GM18505 (cell line): ENCODE data around the gene AMIGO3.

Experiments used
- ATAC-seq: cut with Tn5 transposase; IDR thresholded peaks from one replicate; pipeline ENCODE4 v1.9.1; 2021; ENCODE audit not compliant: unreplicated experiment
- POLR2A ChIP-seq: IDR thresholded peaks from 4 replicates; pipeline ENCODE4 v1.6.1; 2011; ENCODE audit warnings: borderline replicate concordance; ENCODE audit not compliant: insufficient read depth, insufficient read length; ENCODE audit errors: extremely low read depth

Gene AMIGO3

GRCh38 chr3:49738067-49738713, 18.7 kb upstream of the AMIGO3 start:
- ATAC-seq, result no peak

GRCh38 chr3:49734752-49735151, 15.3 kb upstream of the AMIGO3 start:
- no peak for TF ChIP-seq POLR2A
- ATAC-seq, result no peak

More at GRCh38 chr3:49738067-49738713, 18.7 kb upstream of the AMIGO3 start:
- TF ChIP-seq POLR2A, result no peak

- TF ChIP-seq POLR2A, result no peak
- no peak for ATAC-seq
Observed at GRCh38 chr3:49733551-49733950, 14.1 kb upstream of the AMIGO3 start.

GRCh38 chr3:49732597-49732996, 13.1 kb upstream of the AMIGO3 start:
- TF ChIP-seq POLR2A, result no peak
- ATAC-seq, result no peak

- TF ChIP-seq POLR2A, result no peak
- ATAC-seq, result no peak
Observed at GRCh38 chr3:49729966-49730609, 10.6 kb upstream of the AMIGO3 start.

- TF ChIP-seq POLR2A, result no peak
Observed at GRCh38 chr3:49727924-49728361, 8.5 kb upstream of the AMIGO3 start.

GRCh38 chr3:49727154-49727923, 7.9 kb upstream of the AMIGO3 start:
- no peak for ATAC-seq
- TF ChIP-seq POLR2A, result no peak

More at GRCh38 chr3:49727924-49728361, 8.5 kb upstream of the AMIGO3 start:
- ATAC-seq, result no peak

GRCh38 chr3:49725906-49726681, 6.6 kb upstream of the AMIGO3 start:
- ATAC-seq, result no peak
- no peak for TF ChIP-seq POLR2A

- no peak for ATAC-seq
- no peak for TF ChIP-seq POLR2A
Observed at GRCh38 chr3:49724586-49724985, 5.1 kb upstream of the AMIGO3 start.

- TF ChIP-seq POLR2A, result peak; percentile 78
- ATAC-seq, result peak; percentile 77
Observed at GRCh38 chr3:49723628-49724551, 4.4 kb upstream of the AMIGO3 start, which contains the start of gene GMPPB. Gene GMPPB (minus strand): TSS chr3:49723951. CDS start chr3:49723726, 225 bp downstream.

GRCh38 chr3:49723296-49723627, 3.8 kb upstream of the AMIGO3 start:
- TF ChIP-seq POLR2A, result no peak
- ATAC-seq, result no peak

- no peak for TF ChIP-seq POLR2A
- ATAC-seq, result no peak
Observed at GRCh38 chr3:49722896-49723295, 3.4 kb upstream of the AMIGO3 start.

GRCh38 chr3:49721896-49722781, 2.7 kb upstream of the AMIGO3 start:
- TF ChIP-seq POLR2A, result no peak
- ATAC-seq, result no peak
